8988T (cell line): ENCODE data around the gene KLRK1.
"Not testable (repeated sequence)": the region's sequence is repeated elsewhere in the genome, so short reads cannot be mapped to it uniquely, and the experiment has no call there.

ENCODE experiments used
- DNase-seq: peaks from one replicate; pipeline ENCODE4 v3.0.0; 2011

The KLRK1 gene

GRCh38 chr12:10387498-10387897, 2.3 kb downstream of the KLRK1 start:
- DNase-seq: not testable (repeated sequence)

GRCh38 chr12:10386857-10387256, 3.0 kb downstream of the KLRK1 start:
- DNase-seq: no peak

- DNase-seq: no peak
Observed at GRCh38 chr12:10385166-10385613, 4.7 kb downstream of the KLRK1 start.

GRCh38 chr12:10384191-10384590, 5.7 kb downstream of the KLRK1 start:
- DNase-seq: no peak

GRCh38 chr12:10381928-10382628, 7.8 kb downstream of the KLRK1 start:
- no peak for DNase-seq

GRCh38 chr12:10378737-10379136, 11.1 kb downstream of the KLRK1 start:
- not testable (repeated sequence) for DNase-seq

GRCh38 chr12:10374624-10375018, 15.2 kb downstream of the KLRK1 start:
- no peak for DNase-seq

- no peak for DNase-seq
Observed at GRCh38 chr12:10372559-10372958, 17.3 kb downstream of the KLRK1 start.

- DNase-seq: not testable (repeated sequence)
Observed at GRCh38 chr12:10371893-10372535, 17.8 kb downstream of the KLRK1 start.

- DNase-seq: no peak
Observed at GRCh38 chr12:10369557-10370415, 20.1 kb downstream of the KLRK1 start.

GRCh38 chr12:10368206-10369171, 21.4 kb downstream of the KLRK1 start:
- DNase-seq: no peak

- DNase-seq: not testable (repeated sequence)
Observed at GRCh38 chr12:10367714-10368113, 22.1 kb downstream of the KLRK1 start.

- DNase-seq: no peak
Observed at GRCh38 chr12:10366875-10367274, 23.0 kb downstream of the KLRK1 start.

GRCh38 chr12:10365696-10366405, 24.0 kb downstream of the KLRK1 start:
- DNase-seq: no peak

GRCh38 chr12:10364815-10365622, 24.8 kb downstream of the KLRK1 start:
- no peak for DNase-seq

- DNase-seq: no peak
Observed at GRCh38 chr12:10363914-10364814, 25.7 kb downstream of the KLRK1 start.

- DNase-seq: no peak
Observed at GRCh38 chr12:10363658-10363913, 26.3 kb downstream of the KLRK1 start.

GRCh38 chr12:10362828-10363657, 26.8 kb downstream of the KLRK1 start:
- no peak for DNase-seq

- DNase-seq: no peak
Observed at GRCh38 chr12:10362325-10362724, 27.5 kb downstream of the KLRK1 start.
